ENCODE data around the gene CDH26. TPM values are rescaled to one million over a fixed set of nuclear protein-coding genes. Genes with fewer than 3 reads are reported as not detected.

The CDH26 gene
- under 1 TPM; 0.26 to 0.33 TPM for total RNA-seq

- ATAC-seq (no peak), DNase-seq (no peak)
- TF ChIP-seq CTCF (IDR thresholded peaks at IDR 0.05) (no peak), POLR2A (IDR thresholded peaks at IDR 0.05) (no peak)
- 66 to 77% methylated on average over 5 of the region's 5 CpGs for WGBS, 2 donors
- Histone ChIP-seq H3K27ac (no peak within 1 kb of the TSS), H3K4me1 (peaks cover 11% of the 10 kb centered on the region), H3K4me3 (no peak within 1 kb of the TSS), H3K36me3 (replicated peaks in 1 of 2; ENCODE audit: insufficient read depth in 1 of 2, low read depth in 2 of 2) (no peaks in the 10 kb centered on the region), H3K27me3 (no peaks in the 10 kb centered on the region), H3K9me3 (no peaks in the 10 kb centered on the region)
- intact Hi-C loops (cut with DNase I) = no loop called here
Observed at GRCh38 chr20:59958123-59958522, at the start of gene CDH26. CDH26 (plus strand) TSS chr20:59958423; CDS start chr20:59958727, 304 bp downstream.

GRCh38 chr20:59908855-59909254 is 49.4 kb upstream of the CDH26 start:
- Histone ChIP-seq H3K27me3 (no peaks in the 10 kb centered on the region), H3K27ac (no peak overlapping the region), H3K9me3 (no peaks in the 10 kb centered on the region), H3K4me3 (no peak overlapping the region), H3K36me3 (replicated peaks in 1 of 2; ENCODE audit: insufficient read depth in 1 of 2, low read depth in 2 of 2) (no peaks in the 10 kb centered on the region), H3K4me1 (no peaks in the 10 kb centered on the region)
- no peak for DNase-seq
- intact Hi-C loops (cut with DNase I) = no loop called here
- no peak for TF ChIP-seq POLR2A (IDR thresholded peaks at IDR 0.05)
- no peak for TF ChIP-seq CTCF (IDR thresholded peaks at IDR 0.05)
- WGBS, 2 donors = 90 to 92% methylated on average over 5 of the region's 5 CpGs
- no peak for ATAC-seq

- 66 to 69% methylated on average over 2 of the region's 2 CpGs for WGBS, 2 donors
- intact Hi-C loops (cut with DNase I) = no loop called here
- no peaks in the 10 kb centered on the region for H3K9me3 ChIP-seq
Observed at GRCh38 chr20:59911041-59911440, 47.2 kb upstream of the CDH26 start.

GRCh38 chr20:59912609-59913008 is 45.6 kb upstream of the CDH26 start:
- ATAC-seq (no peak), DNase-seq (no peak)
- Histone ChIP-seq H3K9me3 (no peaks in the 10 kb centered on the region), H3K4me3 (no peak overlapping the region), H3K36me3 (replicated peaks in 1 of 2; ENCODE audit: insufficient read depth in 1 of 2, low read depth in 2 of 2) (no peaks in the 10 kb centered on the region), H3K27me3 (no peaks in the 10 kb centered on the region), H3K27ac (no peak overlapping the region), H3K4me1 (no peaks in the 10 kb centered on the region)
- WGBS, 2 donors = 83 to 92% methylated on average over 4 of the region's 4 CpGs
- intact Hi-C loops (cut with DNase I) = no loop called here
- no peak for TF ChIP-seq POLR2A (IDR thresholded peaks at IDR 0.05)
- TF ChIP-seq CTCF (IDR thresholded peaks at IDR 0.05) = no peak

More at GRCh38 chr20:59911041-59911440, 47.2 kb upstream of the CDH26 start:
- H3K4me3 ChIP-seq = no peak overlapping the region
- H3K27ac ChIP-seq = no peak overlapping the region
- no peaks in the 10 kb centered on the region for H3K27me3 ChIP-seq
- H3K4me1 ChIP-seq = no peaks in the 10 kb centered on the region
- H3K36me3 ChIP-seq (replicated peaks in 1 of 2; ENCODE audit: insufficient read depth in 1 of 2, low read depth in 2 of 2) = no peaks in the 10 kb centered on the region
- ATAC-seq (no peak), DNase-seq (no peak)
- TF ChIP-seq CTCF (IDR thresholded peaks at IDR 0.05) = no peak
- TF ChIP-seq POLR2A (IDR thresholded peaks at IDR 0.05) = no peak

GRCh38 chr20:59920944-59921343 is 37.3 kb upstream of the CDH26 start:
- Histone ChIP-seq H3K4me1 (peaks cover 33% of the 10 kb centered on the region), H3K36me3 (replicated peaks in 1 of 2; ENCODE audit: insufficient read depth in 1 of 2, low read depth in 2 of 2) (no peaks in the 10 kb centered on the region), H3K9me3 (no peaks in the 10 kb centered on the region), H3K4me3 (no peak overlapping the region), H3K27me3 (no peaks in the 10 kb centered on the region), H3K27ac (no peak overlapping the region)
- TF ChIP-seq POLR2A (IDR thresholded peaks at IDR 0.05) = no peak
- TF ChIP-seq CTCF (IDR thresholded peaks at IDR 0.05) = no peak
- no peak for DNase-seq
- intact Hi-C loops (cut with DNase I) = no loop called here
- ATAC-seq = no peak

All from body of pancreas (tissue), 4 donors.